ENCODE measurements around the gene NAV1. TPM values are rescaled to one million over a fixed set of nuclear protein-coding genes. Genes with fewer than 3 reads are reported as not detected.

Gene NAV1
- total and polyA plus RNA-seq, 9 of the 15 experiments (the other 6 are each of a cell fraction or from before 2014, with no cell fraction given): 0.91 to 16.8 (median 3.2) TPM

DNA sequence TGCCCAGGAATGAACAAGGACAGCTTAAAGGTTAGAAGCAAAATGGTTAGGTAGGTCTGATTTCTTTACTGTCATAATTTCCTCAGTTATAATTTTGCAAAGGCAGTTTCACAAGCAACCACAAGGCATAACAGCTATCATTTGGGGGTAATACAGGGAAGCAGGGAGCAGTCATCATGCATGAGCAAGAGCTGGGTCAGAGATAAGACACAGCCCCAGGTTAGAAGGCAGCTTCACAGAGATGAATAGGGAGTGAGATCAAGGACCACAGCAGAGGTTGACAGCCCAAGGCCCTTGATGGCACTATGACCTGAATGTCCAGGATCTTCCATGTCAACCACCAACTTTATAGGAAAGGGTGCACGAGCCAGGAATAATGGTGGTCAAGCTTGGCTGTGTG lies 23.0 kb upstream of the NAV1 start:
- peak; percentile 69 to 80 (median 74) for DNase-seq (ENCODE audit: extremely low read depth in 1 of 4, low spot score in 3 of 4)
- Histone ChIP-seq H3K27ac (ENCODE audit: extremely low read depth, low read depth, low read length) (no peak overlapping the region), H3K9me3 (replicated peaks; ENCODE audit: control insufficient read depth, insufficient read depth, low read depth, low read length) (no peaks in the 10 kb centered on the region), H3K36me3 (ENCODE audit: control insufficient read depth, insufficient read depth, low read length) (no peaks in the 10 kb centered on the region), H4K20me1 (replicated peaks; ENCODE audit: control insufficient read depth, insufficient read depth, low read length) (no peaks in the 10 kb centered on the region), H3K4me2 (ENCODE audit: insufficient read depth, low read length) (peak overlapping the region; percentile 2; the same call in 1 of the 2 replicates), H3K27me3 (ENCODE audit: control insufficient read depth in 2 of 2, insufficient read depth in 2 of 2, low read length in 2 of 2) (no peaks in the 10 kb centered on the region), H2AFZ (ENCODE audit: low read depth, low read length) (no peak overlapping the region), H3K4me1 (replicated peaks in 1 of 2; ENCODE audit: control insufficient read depth in 2 of 2, insufficient read depth in 2 of 2, low read length in 2 of 2) (peaks cover 18 to 42% of the 10 kb centered on the region in 2 experiments), H3K4me3 (no peak overlapping the region), H3K9me1 (ENCODE audit: control insufficient read depth, insufficient read depth, low read length) (no peaks in the 10 kb centered on the region), H3K9ac (ENCODE audit: insufficient read depth in 1 of 2, low read depth in 2 of 2, low read length in 2 of 2) (no peak overlapping the region), H3K79me2 (ENCODE audit: control insufficient read depth, insufficient read depth, low read length) (no peaks in the 10 kb centered on the region)
- CTCF ChIA-PET (ENCODE audit: low intra/inter-chr PET ratio): interaction anchor here (1.1 to 6.7 kb wide), 2 partner anchors 33 to 80 kb away, joined by 3 to 166 read pairs; no protein-coding TSS in a partner anchor
- intact Hi-C loops (cut with micrococcal nuclease): no loop called here
- peak; percentile 83 for FAIRE-seq
- peak; percentile 69 for ATAC-seq
- 11% methylated on average over 1 of the region's 1 CpG for WGBS (ENCODE audit: insufficient coverage, low coverage, missing lambda C conversion rate)
- no TSS peak for BruUV-seq (replicated peaks)
- in situ Hi-C loops (cut with MboI): no loop called here
- POLR2A ChIA-PET: interaction anchor here (1.2 to 1.6 kb wide), 3 partner anchors 17 to 34 kb away, joined by 3 to 4 read pairs (median 3); no protein-coding TSS in a partner anchor
- no peak for TF ChIP-seq HLTF (IDR thresholded peaks at IDR 0.05)
- TF ChIP-seq SMARCB1 (IDR thresholded peaks at IDR 0.05; ENCODE audit: insufficient read length, low read depth): no peak
- TF ChIP-seq DMBX1 (CRISPR knock-in tag; IDR thresholded peaks at IDR 0.05; ENCODE audit: borderline replicate concordance): no peak
- no peak for TF ChIP-seq XRCC5 (IDR thresholded peaks at IDR 0.05; ENCODE audit: low read depth, low read length)
- TF ChIP-seq ZNF75A (CRISPR knock-in tag; IDR thresholded peaks at IDR 0.05): no peak
- no peak for TF ChIP-seq CBX5 (IDR thresholded peaks at IDR 0.05; ENCODE audit: borderline replicate concordance, low read depth)
- no peak for TF ChIP-seq CCAR2 (IDR thresholded peaks at IDR 0.05; ENCODE audit: low read depth, low read length)
- no peak for TF ChIP-seq TAF15 (IDR thresholded peaks at IDR 0.05; ENCODE audit: low read depth, low read length)
- peak; percentile 68 for TF ChIP-seq FOSL1 (tag; conservative IDR thresholded peaks at IDR 0.05)
- TF ChIP-seq XRCC4 (IDR thresholded peaks at IDR 0.05; ENCODE audit: extremely low read depth, insufficient read depth, insufficient read length): no peak
- TF ChIP-seq GATAD2B (IDR thresholded peaks at IDR 0.05; ENCODE audit: borderline replicate concordance): no peak
- TF ChIP-seq, protein P1, sequence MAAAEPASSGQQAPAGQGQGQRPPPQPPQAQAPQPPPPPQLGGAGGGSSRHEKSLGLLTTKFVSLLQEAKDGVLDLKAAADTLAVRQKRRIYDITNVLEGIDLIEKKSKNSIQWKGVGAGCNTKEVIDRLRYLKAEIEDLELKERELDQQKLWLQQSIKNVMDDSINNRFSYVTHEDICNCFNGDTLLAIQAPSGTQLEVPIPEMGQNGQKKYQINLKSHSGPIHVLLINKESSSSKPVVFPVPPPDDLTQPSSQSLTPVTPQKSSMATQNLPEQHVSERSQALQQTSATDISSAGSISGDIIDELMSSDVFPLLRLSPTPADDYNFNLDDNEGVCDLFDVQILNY (CRISPR knock-in tag; IDR thresholded peaks at IDR 0.05): no peak
- no peak for TF ChIP-seq EP400 (IDR thresholded peaks at IDR 0.05)
- TF ChIP-seq SNRNP70 (optimal IDR thresholded peaks at IDR 0.05; ENCODE audit: low read depth, low read length): no peak
- no peak for TF ChIP-seq SREBF2 (CRISPR knock-in tag; IDR thresholded peaks at IDR 0.05)
- no peak for TF ChIP-seq JUNB (CRISPR knock-in tag; conservative IDR thresholded peaks at IDR 0.05)
- TF ChIP-seq, protein P2, sequence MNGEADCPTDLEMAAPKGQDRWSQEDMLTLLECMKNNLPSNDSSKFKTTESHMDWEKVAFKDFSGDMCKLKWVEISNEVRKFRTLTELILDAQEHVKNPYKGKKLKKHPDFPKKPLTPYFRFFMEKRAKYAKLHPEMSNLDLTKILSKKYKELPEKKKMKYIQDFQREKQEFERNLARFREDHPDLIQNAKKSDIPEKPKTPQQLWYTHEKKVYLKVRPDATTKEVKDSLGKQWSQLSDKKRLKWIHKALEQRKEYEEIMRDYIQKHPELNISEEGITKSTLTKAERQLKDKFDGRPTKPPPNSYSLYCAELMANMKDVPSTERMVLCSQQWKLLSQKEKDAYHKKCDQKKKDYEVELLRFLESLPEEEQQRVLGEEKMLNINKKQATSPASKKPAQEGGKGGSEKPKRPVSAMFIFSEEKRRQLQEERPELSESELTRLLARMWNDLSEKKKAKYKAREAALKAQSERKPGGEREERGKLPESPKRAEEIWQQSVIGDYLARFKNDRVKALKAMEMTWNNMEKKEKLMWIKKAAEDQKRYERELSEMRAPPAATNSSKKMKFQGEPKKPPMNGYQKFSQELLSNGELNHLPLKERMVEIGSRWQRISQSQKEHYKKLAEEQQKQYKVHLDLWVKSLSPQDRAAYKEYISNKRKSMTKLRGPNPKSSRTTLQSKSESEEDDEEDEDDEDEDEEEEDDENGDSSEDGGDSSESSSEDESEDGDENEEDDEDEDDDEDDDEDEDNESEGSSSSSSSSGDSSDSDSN (IDR thresholded peaks at IDR 0.05; ENCODE audit: borderline replicate concordance in 1 of 2, low read depth in 2 of 2, low read length in 2 of 2): no peak
- TF ChIP-seq HMG20B (CRISPR knock-in tag; IDR thresholded peaks at IDR 0.05): no peak
- TF ChIP-seq POLR2AphosphoS2 (IDR thresholded peaks at IDR 0.05; ENCODE audit: low read length): no peak
- no peak for TF ChIP-seq NR2C2 (CRISPR knock-in tag; IDR thresholded peaks at IDR 0.05)
- no peak for TF ChIP-seq NR2C2 (tag; IDR thresholded peaks at IDR 0.05)

All from K562 (cell line).